DMS53 treated with DMSO at 0.1 percent for 48 hours (cell line): ENCODE results near the gene PLXNB2.
"Not testable (repeated sequence)": the region's sequence is repeated elsewhere in the genome, so short reads cannot be mapped to it uniquely, and the experiment has no call there.

ENCODE experiments used
- DNase-seq: peaks from one replicate; lab custom pipeline; 2025; ENCODE audit not compliant: unreplicated experiment; lab: John Stamatoyannopoulos, UW

The PLXNB2 gene

DNA sequence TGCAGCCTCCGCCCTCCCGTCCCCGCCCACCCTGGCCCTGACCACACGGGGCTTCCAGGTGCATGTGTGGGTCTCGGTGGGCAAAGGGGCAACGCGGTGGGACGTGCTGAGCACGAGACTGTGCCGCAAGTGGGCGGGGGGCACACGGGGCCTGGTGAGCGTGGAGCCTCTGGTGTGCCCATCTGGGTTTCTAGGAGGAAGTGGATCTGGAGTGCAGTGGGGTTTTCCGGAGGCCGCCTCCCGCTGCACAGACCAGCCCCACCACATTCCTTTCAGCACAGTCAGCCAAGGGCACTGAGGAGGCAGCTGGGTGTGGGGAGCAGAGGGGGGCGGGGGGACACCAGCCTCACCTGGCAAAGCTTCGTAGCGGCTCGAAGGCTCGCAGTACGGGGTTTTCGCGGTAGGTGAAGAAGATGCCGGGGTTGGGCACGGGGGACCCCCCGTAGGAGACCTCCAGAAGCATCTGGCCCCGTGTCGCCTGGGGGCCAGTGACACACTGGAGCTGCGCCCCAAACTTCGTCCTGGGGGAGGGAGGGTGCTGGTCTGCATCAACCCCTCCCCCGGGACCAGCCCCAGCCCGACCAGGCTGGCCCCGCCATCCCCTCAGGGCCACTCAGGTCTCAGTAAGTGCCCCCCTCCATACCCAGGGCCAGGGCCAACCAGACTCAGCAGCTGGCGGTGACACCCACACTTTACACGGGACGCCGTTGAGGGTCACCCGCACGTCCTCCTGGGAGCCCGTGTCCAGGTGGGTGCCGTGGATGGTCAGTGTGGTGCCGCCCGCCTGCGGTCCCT lies 24.9 kb downstream of the PLXNB2 start:
- peak; percentile 54 for DNase-seq

DNA sequence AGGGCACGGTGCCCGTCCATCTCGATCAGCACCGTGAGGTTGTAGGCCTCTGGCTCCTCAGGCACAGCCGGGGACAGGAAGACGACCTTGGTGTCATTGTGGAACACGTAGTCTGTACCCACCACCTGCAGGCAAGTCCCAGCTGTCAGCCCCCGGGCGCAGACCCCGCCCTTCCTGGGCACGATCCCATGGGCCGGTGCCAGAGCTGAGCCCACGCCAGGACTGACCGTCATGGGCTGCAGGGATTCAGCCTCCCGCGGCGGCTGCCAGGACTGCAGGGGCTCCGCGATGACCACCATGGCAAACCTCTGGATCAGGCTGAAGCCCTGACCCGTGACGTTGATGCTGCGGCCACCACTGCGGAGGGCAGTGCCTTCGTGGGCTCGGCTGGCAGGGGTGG lies 25.5 kb downstream of the PLXNB2 start:
- no peak for DNase-seq

DNA sequence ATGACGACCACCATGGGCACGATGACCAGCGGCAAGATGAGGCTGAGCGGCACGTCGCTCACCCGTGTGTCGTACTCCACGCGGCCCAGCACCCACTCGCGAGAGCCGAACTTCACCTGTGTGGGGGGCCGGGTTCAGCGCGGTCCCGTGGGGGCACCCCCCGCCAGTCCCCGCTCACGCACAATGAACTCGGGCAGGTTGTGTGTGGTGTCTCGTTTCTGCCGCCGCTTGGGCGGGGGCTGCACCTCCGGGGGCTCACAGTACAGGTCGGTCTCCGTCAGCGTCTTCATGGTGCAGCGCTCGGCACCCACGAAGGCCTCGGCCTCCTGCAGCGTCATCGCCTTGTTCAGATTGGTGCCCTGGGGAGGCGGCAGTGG lies 26.1 kb downstream of the PLXNB2 start:
- no peak for DNase-seq

DNA sequence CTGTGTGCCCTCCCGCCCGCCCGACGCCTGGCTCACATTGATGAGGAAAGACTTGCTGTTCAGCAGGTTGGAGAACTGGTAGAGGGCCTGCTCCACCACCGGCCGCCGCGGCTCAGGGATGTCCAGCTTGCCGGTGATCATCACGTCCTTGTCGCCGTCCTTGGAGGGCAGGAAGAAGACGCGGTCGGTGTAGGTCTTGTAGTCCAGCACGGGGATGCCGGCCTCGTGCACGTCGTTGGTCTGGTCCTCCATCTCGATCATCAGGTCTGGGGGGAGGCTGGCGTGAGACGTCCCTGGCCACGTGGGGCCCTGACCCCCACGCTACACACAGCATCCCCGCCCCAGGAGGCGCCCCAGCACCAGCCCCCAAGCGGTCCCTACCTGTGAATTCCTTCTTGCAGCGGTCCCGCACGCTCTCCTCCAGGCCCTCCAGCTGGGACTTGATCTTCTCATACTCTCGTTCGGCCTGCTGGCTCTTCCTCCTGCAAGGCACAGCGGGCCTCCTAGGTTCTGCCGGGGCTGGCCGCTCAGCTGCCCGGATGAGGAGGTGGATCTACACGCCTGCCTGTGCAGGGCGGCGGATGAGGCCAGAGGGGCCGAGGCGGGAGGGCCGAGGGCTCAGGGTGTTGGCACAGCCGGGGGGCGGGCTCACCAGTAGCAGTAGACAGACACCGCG lies 26.6 kb downstream of the PLXNB2 start:
- no peak for DNase-seq

DNA sequence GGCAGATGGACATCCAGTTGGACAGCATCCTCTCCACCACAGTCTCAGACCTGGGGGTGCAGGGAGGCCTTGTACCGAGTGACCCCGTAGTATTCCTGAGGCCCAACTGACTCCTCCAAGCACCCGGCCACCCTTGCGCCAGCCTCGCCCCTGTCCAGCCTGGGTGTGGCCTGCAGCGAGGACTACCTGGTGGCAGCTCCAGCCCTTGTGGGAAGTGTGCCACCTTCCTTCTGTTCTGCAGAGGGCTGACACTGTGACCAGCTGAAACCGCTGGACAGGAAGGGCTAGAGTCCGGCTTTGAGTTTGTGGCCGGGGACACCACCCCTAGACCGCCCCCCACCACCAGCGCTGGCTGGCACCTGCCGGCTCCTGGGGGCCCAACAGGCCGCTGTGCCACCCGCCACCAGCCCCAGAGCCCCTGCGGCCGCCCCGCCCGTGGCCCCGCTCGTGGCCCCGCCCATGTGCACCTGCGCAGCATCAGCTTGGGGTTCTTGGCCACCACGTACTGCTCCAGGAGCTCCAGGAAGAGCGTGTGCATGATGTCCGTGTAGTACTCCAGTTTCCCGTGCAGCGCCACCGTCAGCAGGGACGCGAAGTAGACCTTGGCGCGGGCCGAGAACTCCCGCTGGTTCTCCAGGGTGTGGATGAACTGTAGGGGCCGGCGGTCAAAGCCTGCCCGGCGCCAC lies 27.3 kb downstream of the PLXNB2 start:
- DNase-seq, result no peak

DNA sequence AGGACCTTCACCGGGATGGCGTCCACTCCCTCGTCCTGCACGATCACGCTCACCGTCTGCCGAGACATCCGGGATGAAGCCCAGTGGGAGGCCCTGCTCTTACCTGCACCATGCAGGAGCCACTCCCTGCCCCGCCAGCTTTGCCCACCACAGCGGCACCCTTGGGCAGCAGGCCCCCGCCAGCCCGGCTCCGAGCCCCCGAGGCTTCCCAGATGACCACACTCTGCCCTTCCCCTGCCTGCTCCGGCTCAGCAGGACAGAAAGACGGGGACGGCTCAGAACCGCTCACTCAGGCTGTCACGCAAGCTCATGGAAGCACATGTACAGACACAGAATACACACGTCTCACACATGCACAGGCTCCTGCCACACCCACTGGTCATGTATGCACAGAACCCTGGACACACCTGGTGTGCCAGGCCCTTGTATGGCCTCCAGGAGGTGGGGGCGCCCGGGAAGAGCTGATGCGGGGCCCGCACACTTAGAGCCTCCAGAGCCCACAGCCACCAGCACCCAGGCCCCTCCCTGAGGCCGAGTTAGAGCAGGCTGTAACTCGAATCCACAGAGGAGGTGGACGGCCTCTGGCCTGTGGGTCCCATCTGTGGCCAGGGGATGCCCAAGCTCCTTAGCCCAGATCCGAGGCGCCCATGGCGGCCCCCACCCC lies 28.4 kb downstream of the PLXNB2 start:
- no peak for DNase-seq

DNA sequence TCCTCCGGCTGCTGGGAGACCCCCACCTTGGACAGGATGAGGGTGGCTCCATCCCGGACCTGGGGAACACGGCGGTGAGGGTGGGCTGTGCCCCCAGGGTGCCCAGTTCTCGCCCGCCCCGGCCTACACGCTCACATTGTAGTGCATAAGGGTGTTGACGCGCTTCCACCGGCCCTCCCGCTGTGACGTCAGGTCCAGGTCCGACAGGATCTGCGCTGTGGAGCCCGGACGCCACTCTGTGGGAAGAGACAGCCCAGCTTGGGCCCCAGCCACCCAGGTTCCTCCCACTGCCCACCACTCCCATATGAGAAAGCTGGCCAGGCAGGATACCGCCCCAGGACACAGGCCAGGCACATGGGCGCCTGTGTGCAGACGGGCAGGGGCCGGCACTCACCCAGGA lies 29.0 kb downstream of the PLXNB2 start:
- DNase-seq, result no peak

DNA sequence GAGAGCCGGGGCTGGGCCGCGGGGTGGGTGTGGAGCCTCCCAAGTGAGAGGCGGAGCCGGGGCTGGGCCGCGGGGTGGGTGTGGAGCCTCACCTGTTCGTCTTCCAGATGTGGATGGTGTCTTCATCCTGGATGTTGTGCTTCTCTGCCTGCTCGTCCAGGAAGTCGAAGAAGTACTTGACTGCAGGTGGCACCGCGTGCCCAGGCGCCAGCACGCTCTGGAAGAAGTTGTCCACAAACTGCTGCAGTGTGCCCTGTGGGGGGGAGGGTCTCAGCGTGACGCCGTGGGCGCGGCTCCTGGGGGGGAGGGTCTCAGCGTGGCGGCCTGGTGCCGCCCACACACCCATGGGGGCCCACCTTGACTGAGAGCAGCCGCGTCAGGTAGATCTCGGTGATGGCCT lies 29.7 kb downstream of the PLXNB2 start:
- no peak for DNase-seq

DNA sequence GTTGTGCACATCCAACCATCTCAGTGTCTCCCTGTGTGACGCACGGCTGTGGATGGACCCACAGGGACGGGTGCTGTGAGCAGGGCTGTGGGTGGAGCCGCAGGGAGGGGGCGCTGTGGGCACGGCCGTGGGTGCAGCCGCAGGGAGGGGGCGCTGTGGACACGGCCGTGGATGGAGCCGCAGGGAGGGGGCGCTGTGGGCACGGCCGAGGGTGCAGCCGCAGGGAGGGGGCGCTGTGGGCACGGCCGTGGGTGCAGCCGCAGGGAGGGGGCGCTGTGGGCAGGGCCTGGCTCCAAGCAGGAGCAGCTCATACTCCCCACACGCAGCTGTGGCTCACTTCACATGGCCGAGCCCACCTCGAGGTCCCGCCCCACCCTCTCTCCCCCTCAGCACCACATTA lies 31.3 kb downstream of the PLXNB2 start:
- DNase-seq, result no peak

DNA sequence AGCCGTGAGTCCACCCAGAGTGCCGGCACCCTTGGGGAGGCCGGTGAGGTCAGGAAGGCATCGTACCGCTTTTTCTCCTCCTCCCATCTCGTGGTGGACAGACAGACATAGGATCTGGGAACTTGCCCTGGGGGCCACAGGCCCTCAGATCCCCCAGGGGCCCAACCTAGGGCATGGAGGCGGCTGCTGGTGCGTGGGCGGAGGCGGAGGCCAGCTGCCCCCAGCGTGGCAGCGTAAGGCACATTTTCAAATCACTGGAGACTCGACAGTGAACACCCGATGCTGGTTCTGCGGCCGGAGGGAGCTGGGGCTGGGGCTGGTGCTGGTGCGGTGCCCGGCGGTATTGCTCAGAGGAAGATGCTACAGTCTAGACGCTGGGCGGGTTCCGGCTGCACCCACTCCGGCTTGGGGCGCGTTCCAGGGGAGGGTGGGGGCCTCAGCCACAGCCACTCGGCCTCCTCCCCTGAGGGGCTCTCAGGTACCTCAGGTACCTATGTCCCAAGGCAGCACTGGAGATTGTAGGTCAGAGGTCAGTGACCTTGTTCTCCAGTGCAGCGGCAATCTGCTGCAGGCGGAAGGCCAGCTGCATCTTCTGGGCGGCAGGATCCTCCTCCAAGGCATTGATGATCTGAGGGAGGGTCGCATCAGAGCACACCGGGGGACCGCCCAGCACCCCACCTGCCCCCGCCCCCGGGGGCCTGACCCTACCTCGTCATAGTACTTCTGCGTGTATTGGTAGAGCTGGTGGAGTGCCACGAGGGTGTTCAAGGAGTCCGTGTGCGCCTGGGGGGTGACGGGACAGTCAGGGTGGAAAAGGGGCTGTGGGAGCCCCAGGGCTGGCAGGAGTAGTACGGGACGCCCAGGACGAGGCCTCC lies 32.0 kb downstream of the PLXNB2 start:
- DNase-seq, result no peak

DNA sequence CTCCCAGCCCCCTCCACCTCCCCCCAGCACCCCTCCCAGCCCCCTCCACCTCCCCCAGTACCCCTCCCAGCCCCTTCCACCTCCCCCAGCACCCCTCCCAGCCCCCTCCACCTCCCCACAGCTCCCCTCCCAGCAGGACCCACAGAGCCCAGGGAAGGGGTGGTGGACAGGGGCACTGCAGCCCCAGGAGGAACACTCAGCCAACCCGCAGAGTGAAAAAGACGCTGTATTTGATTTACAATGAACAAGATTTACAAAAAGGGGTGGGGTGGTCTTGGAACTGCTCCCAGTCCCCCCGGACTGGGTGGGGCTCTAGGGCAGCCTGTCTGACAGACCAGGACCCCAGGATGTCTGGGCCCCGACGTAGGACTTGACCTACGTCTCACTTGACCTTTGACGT lies 32.7 kb downstream of the PLXNB2 start:
- no peak for DNase-seq

DNA sequence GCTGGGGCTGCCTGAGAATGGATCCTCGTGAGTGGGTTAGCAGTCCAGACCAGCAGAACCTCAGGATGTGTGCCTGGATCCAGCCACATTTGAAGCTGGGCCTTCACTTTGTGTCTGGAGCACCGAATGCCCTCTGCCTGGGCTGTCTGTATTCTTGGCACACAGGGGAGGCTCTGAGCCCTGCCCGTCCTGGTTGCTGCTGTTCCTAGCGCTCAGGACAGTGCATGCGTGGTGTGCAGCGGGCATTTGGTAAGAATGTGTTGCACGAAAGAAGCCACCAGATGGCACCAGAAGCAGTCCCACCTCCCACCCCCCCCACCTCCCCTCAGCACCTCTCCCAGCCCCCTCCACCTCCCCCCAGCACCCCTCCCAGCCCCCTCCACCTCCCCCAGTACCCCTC lies 33.1 kb downstream of the PLXNB2 start:
- peak; percentile 33 for DNase-seq

DNA sequence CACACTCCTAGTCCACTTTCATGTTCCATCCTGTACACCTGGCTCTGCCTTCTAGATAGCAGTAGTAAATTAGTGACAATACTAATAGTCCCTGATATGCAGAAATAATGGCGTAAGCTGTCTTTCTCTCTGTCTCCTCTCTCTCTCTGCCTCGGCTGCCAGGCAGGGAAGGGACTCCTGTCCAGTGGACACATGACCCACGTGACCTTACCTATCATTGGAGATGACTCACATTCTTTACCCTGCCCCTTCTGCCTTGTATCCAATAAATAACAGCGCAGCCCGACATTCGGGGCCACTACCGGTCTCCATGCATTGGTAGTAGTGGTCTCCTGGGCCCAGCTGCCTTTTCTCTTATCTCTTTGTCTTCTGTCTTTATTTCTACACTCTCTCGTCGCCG lies 33.7 kb downstream of the PLXNB2 start:
- not testable (repeated sequence) for DNase-seq

DNA sequence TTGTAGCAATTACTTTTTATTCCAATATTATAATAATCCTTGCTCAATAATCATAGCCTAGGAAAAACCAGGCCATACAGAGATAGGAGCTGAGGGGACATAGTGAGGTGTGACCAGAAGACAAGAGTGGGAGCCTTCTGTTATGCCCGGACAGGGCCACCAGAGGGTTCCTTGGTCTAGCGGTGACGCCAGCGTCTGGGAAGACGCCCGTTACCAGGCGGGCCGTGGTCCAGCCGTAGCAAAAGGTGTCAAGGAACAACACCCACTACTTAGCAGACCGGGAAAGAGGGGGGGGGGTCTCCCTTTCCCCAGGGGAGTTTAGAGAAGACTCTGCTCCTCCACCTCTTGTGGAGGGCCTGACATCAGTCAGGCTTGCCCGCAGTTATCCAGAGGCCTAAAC lies 34.1 kb downstream of the PLXNB2 start:
- not testable (repeated sequence) for DNase-seq

DNA sequence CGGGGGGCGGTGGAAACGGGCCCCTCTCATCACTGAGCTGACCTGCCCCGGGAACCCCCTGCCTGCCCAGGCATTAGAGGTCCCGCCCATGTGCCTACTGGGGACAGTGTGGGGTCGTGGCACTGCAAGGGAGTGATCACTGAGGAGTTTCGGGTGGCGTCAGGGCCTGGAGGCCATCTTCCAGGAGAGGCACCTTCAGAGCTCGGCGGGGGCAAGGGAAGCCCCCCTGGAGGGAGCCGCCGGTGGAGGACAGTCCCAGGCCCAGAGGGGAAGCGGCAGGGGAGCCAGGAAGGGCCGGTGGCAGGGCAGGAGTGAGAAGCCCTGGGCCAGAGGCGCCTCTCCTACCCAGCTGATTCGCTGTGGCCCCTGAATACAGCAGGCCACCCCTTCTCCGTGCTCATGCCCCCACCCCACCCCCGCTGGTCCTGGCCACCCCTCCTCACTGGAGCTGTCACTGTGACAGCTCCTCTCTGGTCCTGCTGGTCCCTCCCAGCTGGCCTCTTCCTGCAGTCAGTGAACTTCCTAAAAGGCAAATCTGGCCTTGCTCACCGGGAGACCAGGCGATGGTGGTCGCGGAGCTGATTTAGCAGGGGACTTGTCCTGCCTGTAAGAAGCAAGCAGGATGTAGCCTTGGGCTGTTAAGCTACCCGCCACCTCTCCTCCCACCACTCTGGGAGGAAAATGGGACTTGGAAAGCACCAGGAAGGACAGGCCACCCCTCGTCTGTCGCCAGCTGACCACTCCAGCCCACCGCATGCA lies 35.2 kb downstream of the PLXNB2 start:
- no peak for DNase-seq

DNA sequence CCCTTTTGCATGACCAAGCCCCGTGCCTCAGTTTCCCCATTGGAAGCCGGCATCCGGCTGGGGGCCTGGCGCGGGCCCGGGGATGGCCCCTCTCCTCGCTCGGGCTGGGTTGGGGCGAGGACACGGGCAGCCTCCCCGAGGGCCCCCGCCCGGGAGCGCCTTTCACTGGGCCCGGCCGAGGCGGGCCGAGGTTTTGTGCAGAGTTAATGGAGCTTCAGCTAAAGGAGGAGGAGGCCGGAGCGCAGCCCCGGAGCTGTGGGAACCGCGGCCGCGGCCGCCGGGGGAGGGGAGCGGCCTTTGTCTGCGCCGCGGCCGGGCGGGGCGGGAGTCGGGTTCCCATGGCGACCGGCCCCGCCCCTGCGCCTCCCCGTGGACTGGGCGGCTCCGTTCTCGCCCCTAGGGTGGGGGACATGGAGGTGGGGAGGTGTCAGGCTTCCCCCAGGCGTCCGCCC lies 35.9 kb downstream of the PLXNB2 start:
- DNase-seq, result peak; percentile 33

DNA sequence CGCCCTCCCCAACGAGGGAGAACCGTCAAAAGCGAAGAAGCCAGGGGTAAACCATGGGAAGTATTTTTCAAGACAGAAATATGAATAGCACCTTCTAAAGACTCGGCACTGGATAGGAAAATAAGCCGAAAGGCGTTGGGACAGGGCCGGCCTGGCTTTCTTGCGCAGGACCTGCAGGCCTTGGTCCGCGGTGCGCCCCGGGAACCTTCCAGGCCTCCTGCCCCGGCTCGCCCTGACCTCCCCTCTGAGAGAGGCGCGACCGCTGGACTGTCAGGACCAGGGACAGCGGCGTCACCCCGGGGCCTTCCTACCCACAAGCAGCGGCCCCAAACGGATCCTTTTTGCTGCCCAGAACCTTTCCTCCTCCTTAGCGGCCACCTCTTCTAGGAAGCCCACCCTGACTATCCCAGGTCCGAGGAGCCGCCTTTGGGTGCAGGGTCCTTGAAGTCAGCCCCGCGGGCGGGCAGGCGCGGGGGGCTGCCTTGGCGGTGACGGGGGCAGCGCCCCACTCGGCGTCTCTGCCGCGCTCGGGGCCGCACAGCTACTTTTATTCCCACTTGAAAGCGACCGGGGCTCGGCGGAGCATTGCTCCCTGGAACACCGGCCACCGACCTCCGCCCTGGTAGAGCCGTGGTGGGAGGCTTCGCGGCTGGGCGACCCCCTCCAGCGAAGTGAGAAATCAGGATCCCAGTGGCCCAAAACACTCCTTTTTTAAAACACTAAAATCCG lies 36.6 kb downstream of the PLXNB2 start:
- no peak for DNase-seq

DNA sequence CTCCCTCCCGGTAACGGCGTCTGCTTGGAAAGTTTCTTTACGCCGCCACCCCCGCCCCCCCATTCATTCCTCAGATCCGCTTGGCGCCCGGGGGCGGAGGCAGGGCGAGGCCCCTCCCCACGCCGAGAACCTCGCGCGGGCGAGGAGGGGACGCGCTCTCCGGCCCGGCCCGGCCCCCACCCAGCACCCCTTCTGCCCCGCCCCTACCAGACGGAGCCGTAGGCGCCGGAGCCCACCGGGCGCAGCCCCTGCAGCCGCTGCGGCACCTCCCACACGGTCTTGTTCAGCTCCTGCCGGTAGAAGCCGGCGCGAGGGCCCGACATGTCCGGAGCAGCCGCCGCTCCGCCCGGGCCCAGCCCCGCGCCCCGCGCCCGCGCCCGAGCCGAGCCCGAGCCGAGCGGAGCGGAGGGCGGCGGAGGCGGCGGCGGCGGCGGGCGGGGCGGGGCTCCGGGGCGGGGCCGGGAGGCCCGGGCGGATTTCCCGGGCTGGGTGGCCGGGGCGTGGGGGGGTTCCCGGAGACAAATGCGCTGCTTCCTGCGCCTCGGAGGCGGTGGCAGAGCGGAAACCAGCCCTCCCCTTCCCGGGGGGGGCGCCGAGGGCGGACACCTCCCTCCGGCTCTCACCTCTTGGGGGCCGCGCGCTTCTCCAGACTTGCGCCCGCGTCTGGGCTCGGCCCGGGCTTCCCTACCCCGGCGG lies 37.3 kb downstream of the PLXNB2 start, which contains the start of gene MAPK11:
MAPK11 (minus strand) TSS at position 411 of the 696 bp plus-strand sequence; CDS start at position 323, 88 bp downstream.
- DNase-seq, result no peak
